GM19351 (cell line): Measurements from ENCODE around the gene MAGI2.

ENCODE experiments used
- ATAC-seq: cut with Tn5 transposase; IDR thresholded peaks from one replicate; pipeline ENCODE4 v1.9.1; 2021; ENCODE audit warnings: mild to moderate bottlenecking, moderate library complexity; ENCODE audit not compliant: unreplicated experiment

The MAGI2 gene

DNA sequence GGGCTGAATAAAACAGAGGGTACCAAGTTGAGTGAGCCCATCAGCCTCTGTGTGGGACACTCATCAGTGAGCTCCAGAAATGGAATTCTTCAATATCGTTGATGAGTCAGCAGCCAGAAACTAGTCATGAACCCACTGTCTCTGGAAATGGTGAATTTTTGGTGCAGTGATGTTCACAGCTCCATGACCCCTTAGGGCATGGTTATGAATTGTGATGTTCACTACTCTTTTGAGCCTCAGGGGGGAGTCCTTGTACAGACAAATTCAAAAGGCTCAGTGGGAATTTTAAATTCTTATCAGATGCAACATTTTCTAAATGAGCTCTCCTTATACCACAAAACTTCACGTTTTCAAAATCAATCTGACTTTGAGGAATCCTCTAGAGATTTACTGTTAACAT, 1319.2 kb downstream of the MAGI2 start:
- ATAC-seq, result peak; percentile 72

DNA sequence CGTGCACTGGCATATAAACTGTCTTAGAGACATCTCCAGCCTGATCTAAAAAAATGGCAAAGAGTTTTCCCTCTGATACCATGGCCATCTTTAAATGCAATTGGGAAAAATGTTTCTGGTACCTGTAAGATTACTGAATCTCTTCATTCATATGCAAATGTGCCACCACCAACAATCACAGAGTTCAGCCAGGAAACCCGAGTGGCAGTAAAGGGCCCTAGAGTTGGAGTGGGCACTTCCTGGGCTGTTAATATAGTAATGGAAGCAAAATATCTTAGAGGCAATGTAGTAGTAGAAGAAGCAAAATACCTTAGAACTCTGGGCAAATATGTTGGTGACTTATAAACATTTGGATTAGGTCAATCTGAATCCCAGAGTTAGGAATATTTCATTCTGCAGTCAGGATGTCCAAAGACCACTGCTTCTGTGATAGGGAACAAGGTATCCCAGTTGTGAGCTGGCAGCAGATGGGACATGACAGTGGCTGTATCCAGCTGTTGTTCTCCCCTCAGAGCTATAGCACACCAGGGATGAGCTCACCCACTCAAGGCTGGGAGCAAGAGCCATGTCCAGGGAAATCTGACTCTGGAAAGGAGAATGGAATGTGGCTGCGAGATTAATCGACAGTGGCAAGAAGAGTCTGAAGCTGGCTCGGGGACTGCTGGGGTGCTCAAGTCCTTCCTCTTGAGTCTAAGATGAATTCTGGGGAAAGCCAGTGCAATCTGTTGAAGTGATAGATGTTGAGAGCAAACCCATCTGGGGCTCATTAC, 1322.8 kb downstream of the MAGI2 start:
- no peak for ATAC-seq

DNA sequence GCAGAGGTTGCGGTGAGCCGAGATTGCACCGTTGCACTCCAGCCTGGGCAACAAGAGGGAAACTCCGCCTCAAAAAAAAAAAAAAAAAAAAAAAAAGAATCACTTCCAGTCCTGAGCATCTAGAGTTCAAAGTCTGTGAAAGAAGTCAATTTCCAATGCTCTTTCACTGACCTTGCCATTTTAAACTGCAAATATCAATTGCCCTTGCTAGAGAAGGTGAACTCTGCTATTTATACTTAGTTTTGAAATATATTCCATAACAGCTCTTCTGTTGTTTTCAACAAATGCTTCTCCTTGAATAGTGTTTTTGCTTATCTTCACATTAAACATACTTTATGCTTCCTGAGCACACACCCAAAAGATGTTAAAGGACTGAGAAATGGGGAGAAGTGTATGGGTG, 1323.6 kb downstream of the MAGI2 start:
- ATAC-seq, result no peak

GRCh38 chr7:78127009-78127408, 1326.5 kb downstream of the MAGI2 start:
- ATAC-seq, result no peak

DNA sequence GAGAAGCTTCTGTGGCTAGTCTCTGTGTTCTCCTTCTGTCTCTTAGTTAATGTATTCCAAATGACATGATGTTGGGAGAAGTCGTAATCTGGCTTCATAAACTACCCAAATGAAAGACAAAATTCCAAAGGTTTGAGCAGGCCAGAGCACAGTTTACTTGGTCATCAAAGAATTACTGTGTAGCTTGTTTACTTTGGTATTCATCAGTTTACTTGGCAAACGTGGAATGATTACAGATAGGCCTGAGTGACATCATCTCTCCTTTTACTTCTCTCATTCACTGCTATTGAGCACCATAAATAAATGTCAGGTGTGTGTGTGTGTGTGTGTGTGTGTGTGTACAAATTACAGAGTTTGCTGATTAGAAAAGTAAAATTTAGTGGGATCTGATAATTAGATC, 1327.6 kb downstream of the MAGI2 start:
- no peak for ATAC-seq

DNA sequence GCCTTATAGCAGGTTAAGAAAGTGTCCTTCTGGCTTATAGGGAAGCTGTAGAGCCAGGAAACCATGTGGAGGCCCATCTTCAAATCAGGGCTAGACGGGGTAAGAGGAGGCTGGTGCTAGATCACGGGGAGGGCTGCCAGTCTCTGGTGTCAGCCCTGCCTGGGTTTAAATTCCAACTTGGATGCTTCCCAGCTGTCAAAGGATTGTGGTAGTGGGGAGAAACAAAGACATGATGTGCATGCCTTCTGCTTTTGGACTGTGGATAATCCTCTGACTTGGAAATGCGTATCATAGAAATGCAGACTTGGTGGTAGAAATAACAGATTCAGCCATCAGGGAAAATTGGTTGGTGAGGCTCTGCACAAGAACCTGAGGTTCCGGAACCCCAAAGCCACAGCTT, 1329.3 kb downstream of the MAGI2 start:
- ATAC-seq, result no peak

DNA sequence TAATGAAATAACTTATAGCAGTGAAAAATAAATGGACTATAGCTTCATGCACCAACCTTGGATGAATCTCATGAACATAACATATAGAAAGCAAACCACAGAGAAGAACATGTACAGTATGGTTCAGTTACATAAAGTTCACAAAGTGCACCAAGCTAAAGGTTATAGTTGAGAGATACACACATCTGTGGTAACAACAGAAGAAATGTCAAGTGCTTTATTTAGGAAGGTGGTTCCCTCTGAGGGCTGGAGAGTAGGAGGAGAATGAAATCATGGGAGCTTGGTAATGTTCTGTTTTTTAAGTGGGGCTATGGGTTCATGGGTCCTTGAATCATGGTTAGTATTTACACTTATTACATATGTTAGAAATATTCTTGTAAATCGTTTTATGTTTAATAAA, 1331.6 kb downstream of the MAGI2 start:
- no peak for ATAC-seq

- ATAC-seq, result no peak
These were observed 1335.0 kb downstream of the MAGI2 start for GRCh38 chr7:78118470-78118869.

- no peak for ATAC-seq
These were observed 1337.6 kb downstream of the MAGI2 start for GRCh38 chr7:78115876-78116275.

- ATAC-seq, result no peak
These were observed 1338.5 kb downstream of the MAGI2 start for GRCh38 chr7:78114993-78115392.

GRCh38 chr7:78112488-78112887, 1341.0 kb downstream of the MAGI2 start:
- no peak for ATAC-seq

DNA sequence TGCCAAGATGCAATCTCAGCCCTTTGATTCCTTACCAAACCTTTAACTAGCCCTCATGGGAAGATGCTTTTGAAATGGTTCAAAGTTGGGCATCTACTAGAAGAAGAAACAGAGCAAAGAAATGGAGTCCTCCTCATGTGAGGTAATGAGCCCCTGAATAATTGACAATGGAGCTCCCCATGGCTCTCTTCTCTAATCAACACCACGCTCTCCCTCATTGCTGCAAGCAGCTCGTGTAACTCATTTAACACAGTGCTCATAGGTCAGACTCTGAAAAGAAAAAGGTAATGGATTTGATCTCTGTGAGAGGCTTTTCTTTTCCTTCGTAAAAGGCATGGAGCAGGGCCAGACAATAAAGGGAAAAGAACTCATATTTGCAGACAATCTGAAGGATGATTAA, 1342.1 kb downstream of the MAGI2 start:
- ATAC-seq, result no peak

DNA sequence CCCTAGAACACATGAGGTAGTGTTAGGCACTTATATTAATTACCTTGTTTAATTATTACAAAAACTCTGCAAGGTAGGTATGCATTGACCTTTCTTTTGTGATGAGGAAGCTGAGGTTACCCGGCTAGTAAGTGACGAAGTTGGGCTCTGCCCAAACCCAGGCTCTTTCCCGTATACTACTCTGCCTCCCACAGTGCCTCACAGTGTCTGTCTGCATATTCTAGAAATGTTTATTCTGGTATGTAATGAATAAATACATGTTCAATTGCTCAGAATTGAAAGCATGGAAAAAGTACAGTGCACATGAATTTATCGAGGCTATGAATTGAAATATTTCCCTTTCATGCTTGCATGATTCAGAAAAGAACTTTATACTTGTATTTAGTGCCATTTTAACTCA, 1350.0 kb downstream of the MAGI2 start:
- ATAC-seq, result no peak

- ATAC-seq, result no peak
These were observed 1352.4 kb downstream of the MAGI2 start for GRCh38 chr7:78101076-78101475.

DNA sequence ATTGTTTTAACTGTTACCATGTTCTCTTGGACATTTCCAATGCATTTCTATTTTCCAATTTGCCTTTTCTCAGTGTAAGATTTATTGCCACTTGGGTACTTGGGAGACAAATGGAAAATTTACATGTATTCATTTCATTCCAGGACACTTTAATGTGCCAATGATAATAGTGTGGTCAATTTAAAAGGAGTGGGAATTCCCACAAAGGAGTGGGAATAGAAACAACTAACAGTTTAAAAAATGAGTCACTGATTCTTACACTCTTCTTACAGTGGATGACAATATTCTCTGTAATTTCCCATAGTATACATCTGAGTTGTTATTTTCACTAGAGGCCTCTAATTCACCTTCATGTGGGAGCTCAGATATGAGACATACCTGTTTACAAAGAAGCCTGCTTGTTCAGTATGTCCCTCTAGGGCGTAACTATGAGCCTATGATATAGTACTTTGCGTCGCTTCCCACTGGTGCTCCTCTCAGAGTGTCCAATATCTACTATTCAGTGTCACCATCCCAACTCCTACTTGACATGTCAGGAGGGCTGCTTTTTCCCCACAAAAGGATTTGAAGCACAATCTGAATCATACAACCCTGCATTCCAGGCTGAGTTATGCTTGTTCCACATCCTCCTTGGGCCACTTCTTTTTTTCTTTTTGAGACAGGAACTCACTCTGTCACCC, 1353.6 kb downstream of the MAGI2 start:
- no peak for ATAC-seq

GRCh38 chr7:78095549-78095948, 1357.9 kb downstream of the MAGI2 start:
- no peak for ATAC-seq

DNA sequence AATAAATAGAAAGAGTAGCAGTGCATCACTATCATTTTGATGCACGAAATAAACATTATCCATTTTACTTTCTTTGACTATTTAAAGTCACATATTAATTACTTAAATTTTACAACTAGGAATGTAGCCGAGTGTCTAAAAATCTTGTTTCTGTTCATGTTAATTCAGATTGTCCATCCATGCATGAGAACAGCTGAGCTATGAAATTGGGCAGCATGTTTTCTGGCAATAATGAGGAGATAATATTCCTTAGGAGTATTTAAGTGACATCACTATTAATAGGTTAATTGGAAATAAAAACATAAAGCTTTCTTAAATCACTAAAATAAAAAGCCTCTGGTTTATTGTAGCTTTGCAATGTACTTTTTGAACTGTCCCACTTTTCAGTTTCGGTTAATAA, 1361.1 kb downstream of the MAGI2 start:
- no peak for ATAC-seq

DNA sequence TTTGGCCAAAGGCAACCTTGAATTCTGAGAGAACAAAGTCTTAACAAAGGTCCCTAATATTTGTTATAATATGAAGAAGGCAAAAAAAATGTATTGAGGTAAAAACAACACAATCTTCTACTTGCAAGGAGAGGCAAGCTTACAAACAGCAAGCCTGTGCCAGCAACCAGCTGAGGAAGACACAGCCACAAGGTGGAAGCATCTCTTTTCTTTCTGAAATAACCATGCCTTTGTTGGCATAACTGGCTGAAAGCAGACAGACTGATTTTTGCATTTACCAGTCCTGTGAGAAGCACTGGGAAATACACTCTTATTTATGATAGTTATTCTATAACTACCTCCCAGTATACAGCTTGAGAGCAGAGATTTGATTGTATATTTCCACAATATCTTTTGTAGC, 1362.9 kb downstream of the MAGI2 start:
- ATAC-seq, result no peak

- no peak for ATAC-seq
These were observed 1369.9 kb downstream of the MAGI2 start for GRCh38 chr7:78083476-78084120.

DNA sequence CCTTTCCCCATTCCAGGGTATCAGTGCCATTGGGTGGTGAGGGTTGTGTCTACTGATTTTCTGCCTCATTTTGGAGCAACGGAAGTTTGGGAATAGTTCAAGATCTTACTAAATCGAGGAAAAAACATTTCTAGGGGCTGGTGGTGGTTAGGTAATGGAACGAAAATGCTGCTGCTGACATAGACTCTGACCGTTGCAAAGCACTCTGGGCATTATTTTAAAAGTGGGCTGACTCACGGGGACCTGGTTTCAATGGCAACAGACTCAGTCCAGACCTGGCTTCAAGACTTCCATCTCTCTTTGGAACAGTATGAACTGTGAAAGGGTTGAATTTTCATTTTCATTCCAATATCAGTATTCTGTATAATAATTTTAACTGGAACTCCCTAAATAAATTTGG, 1370.9 kb downstream of the MAGI2 start:
- ATAC-seq, result no peak

DNA sequence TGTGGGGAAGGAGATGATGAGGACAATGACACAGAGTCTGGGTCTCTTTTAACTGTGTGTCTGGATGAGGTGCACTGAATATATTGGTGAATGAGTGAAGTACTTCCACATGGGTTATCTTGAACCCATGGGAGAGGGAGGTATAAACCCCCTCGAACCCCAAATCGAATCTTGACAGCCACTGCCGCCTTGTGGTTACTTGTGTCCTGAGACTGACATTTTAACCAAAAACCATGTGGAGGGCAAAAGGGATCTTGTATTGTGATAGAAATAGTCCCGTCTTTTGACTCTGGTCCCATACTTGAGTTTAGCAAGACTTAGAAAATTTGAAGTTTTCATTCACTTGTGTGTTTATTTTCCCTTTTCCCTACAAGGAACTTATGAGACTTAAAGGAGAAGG, 1371.6 kb downstream of the MAGI2 start:
- no peak for ATAC-seq

DNA sequence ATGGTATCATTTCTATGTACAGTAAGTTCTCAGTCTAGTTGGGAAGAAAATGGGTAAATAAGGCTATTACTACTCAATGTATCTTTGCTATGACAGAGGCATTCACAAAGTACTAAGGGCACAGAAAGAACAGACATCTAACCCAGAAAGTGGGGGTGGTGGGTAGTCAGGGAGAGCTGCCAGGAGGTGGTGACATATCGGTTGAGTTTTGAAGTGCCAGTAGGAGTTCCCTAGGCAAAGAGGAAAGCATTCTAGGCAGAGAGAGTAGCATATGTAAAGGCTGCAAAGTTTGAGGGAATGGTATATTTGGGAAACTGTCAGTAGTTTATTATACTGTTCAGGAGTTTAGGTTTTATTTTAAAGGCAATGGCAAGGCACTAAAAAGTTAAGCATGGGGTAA, 1372.1 kb downstream of the MAGI2 start:
- no peak for ATAC-seq
